RWPE1 (cell line): ENCODE measurements around the gene CLDN3.

Experiments
- CTCF ChIA-PET: fragments of 350-600 bp; sonication (Branson Sonifier 250); formaldehyde crosslinking; extraction: SDS; loops from one replicate; lab custom pipeline; 2021; lab: Yijun Ruan, JAX
- POLR2A ChIA-PET: fragments of 400-600 bp; formaldehyde crosslinking; extraction: SDS; loops from one replicate; lab custom pipeline; 2020; ENCODE audit warnings: antibody characterized with exemption; ENCODE audit not compliant: low non-redundant PET; lab: Yijun Ruan, JAX
- DNase-seq: peaks from one replicate; pipeline ENCODE4 v3.0.0; 2012; ENCODE audit warnings: low spot score
- H3K27ac ChIP-seq: fragments of 450-650 bp; 2 replicates; pipeline ENCODE4 v1.5.1; 2017
- CTCF ChIP-seq: fragments of 450-650 bp; conservative IDR thresholded peaks from 2 replicates; pipeline ENCODE4 v1.5.1; 2017; ENCODE audit warnings: low read depth, mild to moderate bottlenecking

Gene CLDN3

GRCh38 chr7:73761854-73762658 lies 8.0 kb downstream of the CLDN3 start:
- ChIA-PET CTCF (interaction anchor here (0.7 kb wide), 1 partner anchor 159 kb away, joined by 6 read pairs; no protein-coding TSS in a partner anchor), POLR2A (no interaction called here)
- DNase-seq: no peak
- 0 out of 2 replicates have a peak overlapping the region, but pooled peaks have one; percentile 3 for H3K27ac ChIP-seq
- no peak for TF ChIP-seq CTCF

- no peak for DNase-seq
- ChIA-PET CTCF (no interaction called here), POLR2A (no interaction called here)
- TF ChIP-seq CTCF: no peak
- no peak overlapping the region for H3K27ac ChIP-seq
These were observed 11.4 kb downstream of the CLDN3 start for GRCh38 chr7:73758581-73759138.

- no peak for TF ChIP-seq CTCF
- DNase-seq: no peak
- no peak overlapping the region for H3K27ac ChIP-seq
- CTCF ChIA-PET: no interaction called here
- POLR2A ChIA-PET: no interaction called here
These were observed 19.9 kb downstream of the CLDN3 start for GRCh38 chr7:73749931-73750776.

- ChIA-PET POLR2A (interaction anchor here (0.6 kb wide), 1 partner anchor 92 kb away, joined by 4 read pairs; no protein-coding TSS in a partner anchor), CTCF (interaction anchor here (0.6 kb wide), 1 partner anchor 21 kb away, joined by 5 read pairs; no protein-coding TSS in a partner anchor)
- no peak for TF ChIP-seq CTCF
- no peak for DNase-seq
- H3K27ac ChIP-seq: no peak overlapping the region; the same call in 1 of the 2 replicates
These were observed 23.7 kb downstream of the CLDN3 start for GRCh38 chr7:73746378-73746777.

GRCh38 chr7:73742753-73743641 lies 27.1 kb downstream of the CLDN3 start:
- POLR2A ChIA-PET: no interaction called here
- peak overlapping the region; percentile 27 for H3K27ac ChIP-seq
- no peak for DNase-seq
- CTCF ChIA-PET: no interaction called here
- TF ChIP-seq CTCF: no peak
